ENCODE data around the gene KIF2B. TPM values are rescaled to one million over a fixed set of nuclear protein-coding genes. Genes with fewer than 3 reads are reported as not detected.

KIF2B gene
- total and polyA plus RNA-seq, 2 experiments from 2014 or later: 0.08 TPM; not detected in 1

DNA sequence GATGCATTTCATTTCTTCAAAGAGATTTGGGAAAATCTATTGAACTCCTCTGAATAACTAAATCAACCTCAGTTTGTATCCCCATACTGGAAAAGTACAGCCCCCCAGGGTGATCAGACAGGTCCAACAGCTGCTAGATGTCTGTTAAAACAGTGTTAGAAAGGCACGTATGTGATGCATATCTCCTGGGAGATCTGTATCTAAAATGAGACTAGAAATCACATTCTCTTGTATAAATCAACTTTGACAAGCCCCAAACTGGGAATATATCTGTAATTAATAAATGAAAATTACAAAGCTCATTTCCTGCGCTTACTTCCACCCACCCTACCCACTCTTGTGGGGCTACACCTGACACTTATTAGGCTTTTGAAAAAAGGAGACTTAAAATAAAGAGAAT lies 3.8 kb upstream of the KIF2B start (continued):
- TF ChIP-seq EZH2phosphoT487 (IDR thresholded peaks at IDR 0.05; ENCODE audit: unreplicated experiment): no peak
- no peak for TF ChIP-seq NANOG (IDR thresholded peaks at IDR 0.05; ENCODE audit: borderline replicate concordance)
- TF ChIP-seq, protein P1, sequence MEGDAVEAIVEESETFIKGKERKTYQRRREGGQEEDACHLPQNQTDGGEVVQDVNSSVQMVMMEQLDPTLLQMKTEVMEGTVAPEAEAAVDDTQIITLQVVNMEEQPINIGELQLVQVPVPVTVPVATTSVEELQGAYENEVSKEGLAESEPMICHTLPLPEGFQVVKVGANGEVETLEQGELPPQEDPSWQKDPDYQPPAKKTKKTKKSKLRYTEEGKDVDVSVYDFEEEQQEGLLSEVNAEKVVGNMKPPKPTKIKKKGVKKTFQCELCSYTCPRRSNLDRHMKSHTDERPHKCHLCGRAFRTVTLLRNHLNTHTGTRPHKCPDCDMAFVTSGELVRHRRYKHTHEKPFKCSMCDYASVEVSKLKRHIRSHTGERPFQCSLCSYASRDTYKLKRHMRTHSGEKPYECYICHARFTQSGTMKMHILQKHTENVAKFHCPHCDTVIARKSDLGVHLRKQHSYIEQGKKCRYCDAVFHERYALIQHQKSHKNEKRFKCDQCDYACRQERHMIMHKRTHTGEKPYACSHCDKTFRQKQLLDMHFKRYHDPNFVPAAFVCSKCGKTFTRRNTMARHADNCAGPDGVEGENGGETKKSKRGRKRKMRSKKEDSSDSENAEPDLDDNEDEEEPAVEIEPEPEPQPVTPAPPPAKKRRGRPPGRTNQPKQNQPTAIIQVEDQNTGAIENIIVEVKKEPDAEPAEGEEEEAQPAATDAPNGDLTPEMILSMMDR (conservative IDR thresholded peaks at IDR 0.05; ENCODE audit: low read depth in 2 of 2): no peak
- TF ChIP-seq CREB1 (CRISPR knock-in tag; IDR thresholded peaks at IDR 0.05; ENCODE audit: low read depth): no peak
- TF ChIP-seq POLR2AphosphoS5 (IDR thresholded peaks at IDR 0.05; ENCODE audit: low read depth): no peak
- no peak for TF ChIP-seq ZNF114 (CRISPR knock-in tag; IDR thresholded peaks at IDR 0.05)

DNA sequence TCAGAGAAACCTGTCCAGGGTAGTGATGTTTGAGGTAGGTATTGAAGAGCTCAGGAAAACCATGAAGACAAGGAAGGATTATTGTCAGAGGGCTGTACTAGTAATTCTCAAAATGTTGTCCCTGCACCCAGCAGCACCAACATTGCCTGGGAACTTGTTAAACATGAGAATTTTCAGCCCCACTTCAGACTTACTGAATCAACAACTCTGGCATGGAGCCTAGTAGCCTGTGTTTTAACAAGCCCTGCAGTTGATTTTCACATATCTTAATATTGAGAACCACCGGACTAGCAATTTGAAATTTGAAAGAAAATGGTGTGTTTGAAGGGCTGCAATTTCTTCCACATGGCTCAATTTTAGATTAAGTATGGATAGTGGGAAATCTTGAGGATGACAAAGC lies 2.8 kb upstream of the KIF2B start:
- Histone ChIP-seq H3F3A (replicated peaks; ENCODE audit: low read depth) (no peaks in the 10 kb centered on the region), H3K4me3 (no peak overlapping the region), H3K4me1 (ENCODE audit: insufficient read depth) (no peaks in the 10 kb centered on the region), H3K27ac (ENCODE audit: low read depth) (no peak overlapping the region), H3K4me2 (no peak overlapping the region), H3K27me3 (ENCODE audit: insufficient read depth) (no peaks in the 10 kb centered on the region), H3K9me2 (ENCODE audit: insufficient read depth) (peaks cover 9% of the 10 kb centered on the region; the same call in 1 of the 2 replicates), H4K20me1 (replicated peaks; ENCODE audit: insufficient read depth) (no peaks in the 10 kb centered on the region), H2AFZ (no peak overlapping the region), H3K79me2 (replicated peaks; ENCODE audit: insufficient read depth) (no peaks in the 10 kb centered on the region), H3K36me3 (ENCODE audit: insufficient read depth) (no peaks in the 10 kb centered on the region)
- peaks cover 20% of the 10 kb centered on the region; the same call in 2 of the 3 replicates for H3K36me3 Mint-ChIP-seq (ENCODE audit: low read depth)
- H3K4me3 Mint-ChIP-seq: no peak overlapping the region
- ATAC-seq (no peak), DNase-seq (ENCODE audit: low spot score) (no peak)
- H3K27ac Mint-ChIP-seq: no peak overlapping the region
- H3K27me3 Mint-ChIP-seq (ENCODE audit: insufficient read depth, low read depth, poor library complexity): no peaks in the 10 kb centered on the region
- H3K9me3 Mint-ChIP-seq: peaks cover 15% of the 10 kb centered on the region; the same call in 1 of the 3 replicates
- no peaks in the 10 kb centered on the region for H3K4me1 Mint-ChIP-seq
- TF ChIP-seq JUNB (IDR thresholded peaks at IDR 0.05; ENCODE audit: unreplicated experiment): no peak
- TF ChIP-seq ZNF114 (CRISPR knock-in tag; IDR thresholded peaks at IDR 0.05): no peak
- TF ChIP-seq NANOG (IDR thresholded peaks at IDR 0.05; ENCODE audit: borderline replicate concordance): no peak
- TF ChIP-seq EZH2 (IDR thresholded peaks at IDR 0.05; ENCODE audit: low read depth, unreplicated experiment): no peak
- TF ChIP-seq, protein P2, sequence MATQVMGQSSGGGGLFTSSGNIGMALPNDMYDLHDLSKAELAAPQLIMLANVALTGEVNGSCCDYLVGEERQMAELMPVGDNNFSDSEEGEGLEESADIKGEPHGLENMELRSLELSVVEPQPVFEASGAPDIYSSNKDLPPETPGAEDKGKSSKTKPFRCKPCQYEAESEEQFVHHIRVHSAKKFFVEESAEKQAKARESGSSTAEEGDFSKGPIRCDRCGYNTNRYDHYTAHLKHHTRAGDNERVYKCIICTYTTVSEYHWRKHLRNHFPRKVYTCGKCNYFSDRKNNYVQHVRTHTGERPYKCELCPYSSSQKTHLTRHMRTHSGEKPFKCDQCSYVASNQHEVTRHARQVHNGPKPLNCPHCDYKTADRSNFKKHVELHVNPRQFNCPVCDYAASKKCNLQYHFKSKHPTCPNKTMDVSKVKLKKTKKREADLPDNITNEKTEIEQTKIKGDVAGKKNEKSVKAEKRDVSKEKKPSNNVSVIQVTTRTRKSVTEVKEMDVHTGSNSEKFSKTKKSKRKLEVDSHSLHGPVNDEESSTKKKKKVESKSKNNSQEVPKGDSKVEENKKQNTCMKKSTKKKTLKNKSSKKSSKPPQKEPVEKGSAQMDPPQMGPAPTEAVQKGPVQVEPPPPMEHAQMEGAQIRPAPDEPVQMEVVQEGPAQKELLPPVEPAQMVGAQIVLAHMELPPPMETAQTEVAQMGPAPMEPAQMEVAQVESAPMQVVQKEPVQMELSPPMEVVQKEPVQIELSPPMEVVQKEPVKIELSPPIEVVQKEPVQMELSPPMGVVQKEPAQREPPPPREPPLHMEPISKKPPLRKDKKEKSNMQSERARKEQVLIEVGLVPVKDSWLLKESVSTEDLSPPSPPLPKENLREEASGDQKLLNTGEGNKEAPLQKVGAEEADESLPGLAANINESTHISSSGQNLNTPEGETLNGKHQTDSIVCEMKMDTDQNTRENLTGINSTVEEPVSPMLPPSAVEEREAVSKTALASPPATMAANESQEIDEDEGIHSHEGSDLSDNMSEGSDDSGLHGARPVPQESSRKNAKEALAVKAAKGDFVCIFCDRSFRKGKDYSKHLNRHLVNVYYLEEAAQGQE (IDR thresholded peaks at IDR 0.05; ENCODE audit: unreplicated experiment): no peak
- TF ChIP-seq, protein P1 (conservative IDR thresholded peaks at IDR 0.05; ENCODE audit: low read depth in 2 of 2): no peak
- TF ChIP-seq, protein P3, sequence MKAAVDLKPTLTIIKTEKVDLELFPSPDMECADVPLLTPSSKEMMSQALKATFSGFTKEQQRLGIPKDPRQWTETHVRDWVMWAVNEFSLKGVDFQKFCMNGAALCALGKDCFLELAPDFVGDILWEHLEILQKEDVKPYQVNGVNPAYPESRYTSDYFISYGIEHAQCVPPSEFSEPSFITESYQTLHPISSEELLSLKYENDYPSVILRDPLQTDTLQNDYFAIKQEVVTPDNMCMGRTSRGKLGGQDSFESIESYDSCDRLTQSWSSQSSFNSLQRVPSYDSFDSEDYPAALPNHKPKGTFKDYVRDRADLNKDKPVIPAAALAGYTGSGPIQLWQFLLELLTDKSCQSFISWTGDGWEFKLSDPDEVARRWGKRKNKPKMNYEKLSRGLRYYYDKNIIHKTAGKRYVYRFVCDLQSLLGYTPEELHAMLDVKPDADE (IDR thresholded peaks at IDR 0.05): no peak
- no peak for TF ChIP-seq EZH2phosphoT487 (IDR thresholded peaks at IDR 0.05; ENCODE audit: unreplicated experiment)
- no peak for TF ChIP-seq STAT1 (IDR thresholded peaks at IDR 0.05; ENCODE audit: unreplicated experiment)
- TF ChIP-seq POLR2AphosphoS5 (IDR thresholded peaks at IDR 0.05; ENCODE audit: low read depth): no peak

Data from GM23338 (cell line).